ENCODE data around the gene TCF3. TPM values are rescaled to one million over a fixed set of nuclear protein-coding genes. Genes with fewer than 3 reads are reported as not detected.
"Not testable (repeated sequence)": the region's sequence is repeated elsewhere in the genome, so short reads cannot be mapped to it uniquely, and the experiment has no call there.

Gene TCF3
- total RNA-seq, result 44.4 TPM
- long read RNA-seq, partial matches to known transcripts, result 17 of 37 reads
- long read RNA-seq, other reads (novel, unspliced or antisense), result 17 of 37 reads

DNA sequence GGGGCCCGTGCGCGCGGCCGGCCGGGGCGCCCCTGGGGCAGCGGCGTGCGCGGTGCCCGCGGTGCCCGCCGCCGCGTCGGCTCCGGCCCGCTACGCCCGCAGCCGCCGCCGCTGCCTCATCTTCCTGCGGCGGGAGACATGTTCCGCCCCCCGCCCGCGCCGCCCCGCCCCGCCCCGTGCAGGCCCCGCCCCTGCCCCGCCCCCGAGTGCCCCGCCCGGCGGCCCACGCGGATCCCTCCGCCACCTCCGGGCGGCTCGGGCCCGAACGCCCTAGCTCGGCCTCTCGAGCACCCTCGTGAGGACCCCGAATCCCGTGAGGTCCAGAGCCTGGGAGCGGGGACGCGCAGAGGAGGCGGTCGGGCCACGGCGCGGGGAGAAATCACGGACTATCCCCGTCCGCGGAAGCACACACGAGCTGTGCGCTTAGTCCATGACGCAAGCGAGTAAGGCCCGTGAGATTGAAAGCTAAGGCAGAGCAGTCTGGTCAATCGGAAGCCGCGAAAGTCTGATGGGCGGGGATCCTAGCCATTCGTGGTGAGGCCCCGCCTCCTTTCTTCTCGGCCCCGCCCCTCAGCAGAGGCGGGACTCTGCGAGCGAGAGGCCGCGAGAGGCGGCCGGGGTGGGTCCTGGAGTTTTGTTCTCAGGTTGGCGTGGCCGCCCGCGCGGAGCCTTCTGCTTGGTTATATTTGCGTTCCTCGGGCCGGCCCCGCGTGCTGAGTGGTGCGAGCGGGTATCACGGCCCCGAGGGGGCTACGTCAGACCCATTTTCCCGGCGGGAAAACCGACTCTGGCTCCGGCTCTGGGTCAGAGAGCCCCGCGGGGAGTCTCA, at the start of gene TCF3:
Gene TCF3 (minus strand): TSS at position 145 of the 829 bp plus-strand sequence. CDS start 2,367 bp downstream, outside the sequence.
- DNase-seq (ENCODE audit: low spot score), result peak; percentile 98

DNA sequence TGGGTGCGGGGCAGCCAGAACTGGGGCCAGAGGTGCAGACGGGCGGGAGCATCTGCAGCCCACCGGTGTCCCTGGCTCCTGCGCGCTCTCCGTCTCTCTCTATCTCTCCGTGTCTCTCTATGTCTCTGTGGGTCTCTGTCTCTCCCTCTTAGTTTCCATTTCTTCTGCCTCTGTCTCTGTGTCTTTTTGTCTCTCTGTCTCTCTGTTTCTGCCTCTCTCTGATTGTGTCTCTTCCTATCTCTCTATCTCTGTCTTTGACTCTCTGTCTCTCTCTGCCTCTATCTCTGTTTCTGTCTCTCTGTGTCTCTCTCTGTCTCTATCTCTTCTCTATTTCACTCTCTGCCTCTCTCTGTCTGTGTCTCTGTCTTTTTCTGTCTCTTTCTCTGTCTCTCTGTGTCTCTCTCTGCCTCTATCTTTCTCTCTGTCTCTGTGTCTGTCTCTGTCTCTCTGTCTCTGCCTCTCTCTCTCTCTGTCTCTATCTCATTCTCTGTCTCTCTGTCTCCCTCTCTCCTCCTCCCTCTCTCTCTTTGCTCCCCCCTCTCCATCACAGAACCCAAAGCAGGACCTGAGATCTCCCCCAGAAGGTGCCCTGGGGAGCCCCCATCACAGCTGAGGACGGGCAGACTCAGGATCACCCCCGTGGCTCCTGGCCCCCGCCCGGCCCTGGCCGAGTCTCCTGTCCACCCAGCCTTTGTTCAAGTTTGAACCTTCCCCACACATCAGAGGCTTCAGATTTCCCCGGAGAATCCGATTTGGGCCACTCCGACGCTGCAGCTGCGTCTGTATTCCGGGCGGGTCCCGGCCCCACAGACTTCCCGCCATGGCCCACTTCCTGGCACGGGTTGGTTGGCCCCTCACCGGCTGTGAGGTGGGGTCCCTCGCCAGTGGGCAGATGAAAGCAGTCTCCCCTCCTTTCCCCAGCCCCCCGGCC, 48.6 kb upstream of the TCF3 start:
- no peak for DNase-seq (ENCODE audit: low spot score)

DNA sequence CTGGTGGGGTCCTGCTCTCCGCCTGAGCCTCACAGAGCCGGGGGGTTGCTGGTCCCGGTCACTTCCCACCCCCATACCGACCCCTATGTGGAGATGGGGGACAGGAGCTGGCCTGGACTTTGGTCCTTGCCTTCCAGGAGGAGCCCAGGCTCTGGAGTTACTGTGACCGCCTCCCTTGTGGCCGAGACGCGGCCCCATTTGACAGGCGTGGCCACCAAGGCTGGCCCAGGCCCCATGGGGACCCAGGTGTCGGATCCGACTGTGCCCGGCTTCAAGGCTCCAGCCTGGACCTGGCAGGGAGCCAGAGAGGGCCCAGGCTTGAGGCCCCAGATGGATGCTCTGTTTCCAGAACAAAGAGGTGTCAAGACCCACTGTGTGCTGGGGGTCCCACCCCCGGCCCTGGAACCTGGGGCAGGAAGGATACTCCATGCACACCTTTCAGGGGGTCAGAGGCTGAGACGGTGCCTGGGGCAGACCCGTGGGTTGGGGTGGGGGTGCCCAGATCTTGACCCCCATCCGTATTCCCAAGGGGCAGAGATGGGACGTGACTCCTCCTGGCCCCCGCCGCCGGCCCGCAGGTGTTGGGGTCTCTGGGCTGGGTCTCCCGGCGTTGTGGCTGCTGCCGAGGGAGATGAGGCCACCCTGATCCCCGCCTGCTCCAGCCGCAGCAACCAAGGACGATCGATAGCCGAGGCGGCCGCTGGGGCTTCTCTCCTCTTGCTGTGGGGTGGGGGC, 47.8 kb upstream of the TCF3 start:
- DNase-seq (ENCODE audit: low spot score), result no peak

DNA sequence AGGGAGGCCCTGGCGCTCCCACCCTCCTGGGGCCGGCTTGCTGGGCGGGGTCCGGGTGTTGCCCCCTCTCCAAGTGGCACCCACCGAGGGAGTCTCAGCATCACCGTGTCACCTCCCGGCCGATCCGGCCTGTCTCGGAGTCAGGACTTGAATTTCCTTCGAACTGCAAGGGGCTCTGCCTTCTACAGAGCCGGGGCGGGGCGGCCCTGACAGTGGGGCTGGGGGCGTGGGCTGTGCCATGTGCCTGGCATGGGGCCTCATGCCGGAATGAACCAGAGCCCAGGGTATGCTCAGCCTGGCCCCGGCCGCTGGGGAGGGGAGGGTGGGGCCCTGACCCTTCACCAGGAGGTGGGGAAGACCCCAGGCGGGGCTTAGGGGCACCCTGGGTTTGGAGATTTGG, 47.0 kb upstream of the TCF3 start:
- no peak for DNase-seq (ENCODE audit: low spot score)

DNA sequence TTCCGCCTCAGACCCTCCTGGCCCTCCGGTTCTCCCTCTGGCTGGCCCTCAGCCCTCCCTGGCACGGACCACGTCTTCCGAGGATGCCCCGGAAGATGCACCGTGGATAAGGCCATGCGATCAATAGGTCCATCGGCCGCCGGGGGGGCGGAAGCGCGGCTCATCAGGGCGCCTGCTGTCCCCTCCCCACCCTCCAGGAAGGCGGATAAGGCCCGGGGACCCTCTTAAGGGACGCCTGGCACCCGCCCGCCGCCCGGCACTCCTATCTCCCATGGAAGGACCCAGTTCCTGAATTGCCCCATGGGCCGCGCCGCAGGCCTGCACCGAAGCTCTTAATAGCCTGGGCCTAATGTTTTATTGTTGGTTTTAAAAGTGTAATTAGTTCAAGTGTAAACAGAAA, 46.2 kb upstream of the TCF3 start:
- no peak for DNase-seq (ENCODE audit: low spot score)

DNA sequence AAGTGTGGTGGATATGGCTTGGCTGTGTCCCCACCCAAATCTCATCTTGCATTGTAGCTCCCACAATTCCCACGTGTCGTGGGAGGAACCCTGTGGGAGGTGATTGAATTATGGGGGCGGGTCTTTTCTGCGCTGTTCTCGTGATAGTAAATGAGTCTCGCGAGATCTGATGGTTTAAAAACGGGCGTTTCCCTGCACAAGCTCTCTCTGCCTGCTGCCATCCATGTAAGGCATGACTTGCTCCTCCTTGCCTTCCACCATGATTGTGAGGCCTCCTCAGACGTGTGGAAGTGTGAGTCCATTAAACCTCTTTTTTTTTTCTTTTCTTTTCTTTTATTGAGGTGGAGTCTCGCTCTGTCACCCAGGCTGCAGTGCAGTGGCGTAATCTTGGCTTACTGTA, 43.1 kb upstream of the TCF3 start:
- DNase-seq (ENCODE audit: low spot score), result not testable (repeated sequence)

DNA sequence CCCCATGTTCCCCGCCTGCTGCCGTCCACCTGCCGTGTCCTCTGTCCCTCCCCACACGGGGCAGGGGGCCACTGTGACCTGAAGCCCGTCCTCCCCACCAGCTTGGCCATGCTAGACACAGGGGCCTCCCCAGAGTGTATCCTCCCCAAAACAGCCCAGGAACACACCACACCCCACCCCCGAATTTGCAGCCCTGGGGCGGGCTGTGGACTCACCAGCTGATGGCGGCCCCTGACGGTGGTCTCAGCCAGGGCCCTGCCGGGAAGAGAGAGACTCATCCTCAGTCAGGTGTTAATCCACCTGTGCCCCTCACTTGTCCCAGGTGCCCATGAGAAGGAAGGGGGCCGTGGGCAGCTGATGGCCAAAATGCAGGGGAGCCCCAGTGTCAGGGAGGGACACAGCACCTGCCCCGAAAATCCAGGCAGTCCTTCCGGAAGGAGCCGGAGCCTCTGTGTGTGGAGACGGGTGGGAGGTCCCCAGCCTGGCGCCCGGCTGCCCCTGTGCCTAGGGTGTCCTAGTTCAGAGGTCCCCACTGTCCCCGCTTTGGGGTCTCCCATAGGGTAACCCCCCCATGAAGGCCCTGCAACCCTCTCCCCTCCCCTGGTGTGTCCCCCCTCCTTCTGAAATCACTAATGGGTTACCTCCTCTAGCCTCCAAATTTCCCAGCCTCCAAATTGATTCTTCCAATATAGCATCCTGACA, 39.3 kb upstream of the TCF3 start:
- DNase-seq (ENCODE audit: low spot score), result no peak

DNA sequence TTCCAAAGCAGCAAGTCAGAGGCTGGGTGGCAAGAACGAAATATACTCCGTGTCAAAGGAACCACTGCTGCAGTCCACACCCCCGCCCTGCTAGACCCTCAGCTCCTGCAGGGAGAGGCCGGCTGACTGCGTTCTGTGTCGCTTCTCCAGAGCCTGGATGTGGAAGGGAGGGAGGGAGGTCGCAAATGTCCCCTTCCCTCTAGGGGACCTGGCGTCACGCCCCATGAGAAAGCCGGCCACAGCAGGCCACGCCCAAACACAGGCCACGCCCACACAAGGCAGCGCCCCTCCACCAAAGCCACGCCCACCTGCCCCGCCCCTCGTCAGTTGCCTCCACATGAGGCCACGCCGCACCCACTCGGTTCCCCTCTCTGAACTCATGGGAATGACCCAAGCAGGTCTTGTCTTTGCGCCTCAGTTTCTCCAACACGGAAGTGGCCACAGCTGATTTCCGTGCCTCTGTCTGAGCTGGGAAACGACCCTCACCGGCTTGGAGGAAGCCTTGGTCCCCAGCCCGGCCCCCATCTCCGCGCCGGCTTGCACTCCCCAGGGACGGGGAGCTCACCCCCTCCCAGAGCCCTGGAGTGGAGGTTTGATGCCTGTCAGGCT, 38.4 kb upstream of the TCF3 start:
- no peak for DNase-seq (ENCODE audit: low spot score)

DNA sequence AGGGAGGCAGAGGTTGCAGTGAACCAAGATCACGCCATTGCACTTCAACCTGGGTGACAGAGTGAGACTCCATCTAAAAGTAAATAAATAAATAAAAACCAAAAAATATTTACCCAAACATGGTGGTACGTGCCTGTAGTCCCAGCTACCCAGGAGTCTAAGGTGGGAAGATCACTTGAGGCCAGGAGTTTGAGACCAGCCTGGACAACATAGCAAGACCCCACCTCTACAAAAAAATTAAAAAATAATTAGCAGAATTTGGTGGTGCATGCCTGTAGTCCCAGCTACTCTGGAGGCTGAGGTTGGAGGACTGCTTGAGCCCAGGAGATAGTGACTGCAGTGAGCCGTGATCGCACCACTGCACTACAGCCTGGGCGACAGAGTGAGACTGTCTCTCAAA, 33.4 kb upstream of the TCF3 start:
- DNase-seq (ENCODE audit: low spot score), result not testable (repeated sequence)

DNA sequence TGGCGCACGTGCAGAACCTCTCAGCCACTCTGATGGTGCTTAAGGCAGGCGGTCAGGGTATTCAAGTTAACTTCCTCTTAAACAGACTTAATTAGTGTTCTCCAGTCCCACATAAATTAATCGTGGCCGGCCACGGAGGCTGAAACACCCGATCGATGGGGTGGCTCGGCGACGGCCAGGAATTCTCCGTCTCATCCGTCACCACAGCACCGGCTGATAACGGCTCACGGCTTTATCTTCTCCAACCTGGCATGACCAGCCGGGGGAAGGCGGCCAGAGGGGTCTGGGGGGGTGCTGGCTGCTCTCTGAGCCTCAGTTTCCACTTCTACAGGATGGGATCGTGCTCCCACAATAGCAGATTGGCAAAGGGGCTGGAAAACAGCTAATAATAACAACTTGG, 32.6 kb upstream of the TCF3 start:
- DNase-seq (ENCODE audit: low spot score), result no peak

DNA sequence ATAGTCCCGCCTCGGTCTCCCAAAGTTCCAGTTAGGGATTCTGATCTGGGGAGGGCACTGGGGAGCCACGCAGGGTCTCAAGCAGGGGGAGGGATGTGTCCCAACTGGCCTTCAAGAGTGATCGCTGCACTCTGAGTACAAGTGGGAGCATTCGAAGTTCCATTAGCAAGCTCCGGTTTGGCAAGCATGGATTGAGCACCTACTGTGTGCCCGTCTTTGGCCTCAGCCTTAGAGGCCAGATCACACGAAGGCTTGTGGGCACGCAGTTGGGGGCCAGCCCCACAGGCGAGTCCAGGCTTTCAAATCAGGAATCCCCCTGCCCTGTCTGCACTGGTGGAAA, 32.1 kb upstream of the TCF3 start:
- no peak for DNase-seq (ENCODE audit: low spot score)

DNA sequence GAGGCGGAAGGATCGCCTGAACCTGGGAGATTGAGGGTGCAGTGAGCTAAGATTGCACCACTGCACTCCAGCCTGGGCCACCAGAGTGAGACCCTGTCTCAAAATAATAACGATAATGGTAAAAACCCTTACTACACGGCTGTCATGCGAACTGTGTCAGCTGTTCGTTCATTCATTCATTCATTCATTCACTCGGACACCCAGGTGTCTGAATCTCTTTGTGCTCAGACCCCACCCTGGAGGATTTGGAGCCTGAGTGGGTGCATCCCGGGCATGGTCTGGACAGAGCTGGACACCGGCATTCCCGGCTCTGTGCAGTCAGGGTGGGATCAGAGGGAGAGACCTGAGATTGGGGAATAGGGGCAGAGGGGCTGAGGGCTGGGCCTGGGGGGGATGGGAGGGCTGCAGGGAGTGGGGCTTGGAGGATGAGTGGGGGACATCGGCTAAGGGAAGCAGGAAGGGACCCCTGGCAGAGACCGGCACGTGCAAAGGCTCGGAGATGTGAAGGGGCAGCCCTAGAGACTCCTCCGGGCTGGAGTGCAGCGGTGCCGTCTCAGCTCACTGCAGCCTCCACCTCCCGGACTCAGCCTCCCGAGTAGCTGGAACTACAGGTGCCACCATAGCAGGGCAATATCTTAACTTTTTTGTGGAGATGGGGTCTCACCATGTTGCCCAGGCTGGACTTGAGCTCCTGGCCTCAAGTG, 31.6 kb upstream of the TCF3 start:
- DNase-seq (ENCODE audit: low spot score), result no peak

DNA sequence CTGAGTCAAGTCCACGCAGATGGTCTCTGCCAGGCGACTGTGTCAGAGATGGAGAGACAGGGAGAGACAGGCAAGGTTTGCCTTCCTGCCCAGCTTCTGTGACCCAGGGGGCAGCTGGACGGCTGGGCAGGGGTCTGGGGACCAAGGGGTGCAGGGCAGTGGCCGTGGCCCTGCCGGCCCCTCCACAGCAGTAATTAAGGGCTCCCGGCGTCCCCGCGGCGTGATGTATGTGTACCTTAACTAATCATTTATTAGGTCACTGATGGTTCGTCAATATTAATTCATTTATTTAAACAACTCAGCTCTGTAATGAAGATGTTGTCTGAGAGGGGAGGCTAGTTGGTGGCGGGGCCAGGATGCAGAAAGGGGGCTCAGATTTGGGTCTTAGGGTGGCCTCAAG, 28.6 kb upstream of the TCF3 start:
- no peak for DNase-seq (ENCODE audit: low spot score)

DNA sequence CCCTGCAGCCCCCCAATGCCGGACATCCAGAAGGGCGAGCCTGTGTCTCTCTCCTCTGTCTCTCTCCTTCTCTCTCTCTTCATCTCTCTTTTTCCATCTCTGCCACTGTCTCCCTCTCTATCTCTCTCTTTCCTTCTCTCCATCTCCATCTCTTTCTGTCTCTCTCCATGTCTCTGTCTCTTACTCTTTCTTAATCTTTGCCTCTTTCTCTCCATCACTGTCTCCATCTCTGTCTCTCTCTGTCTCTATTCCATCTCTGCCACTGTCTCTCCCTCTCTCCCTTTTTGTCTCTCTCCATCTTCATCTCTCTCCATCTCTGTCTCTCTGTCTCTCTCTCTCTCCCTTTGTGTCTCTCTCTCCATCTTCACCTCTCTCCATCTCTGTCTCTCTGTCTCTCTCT, 25.7 kb upstream of the TCF3 start:
- DNase-seq (ENCODE audit: low spot score), result no peak

DNA sequence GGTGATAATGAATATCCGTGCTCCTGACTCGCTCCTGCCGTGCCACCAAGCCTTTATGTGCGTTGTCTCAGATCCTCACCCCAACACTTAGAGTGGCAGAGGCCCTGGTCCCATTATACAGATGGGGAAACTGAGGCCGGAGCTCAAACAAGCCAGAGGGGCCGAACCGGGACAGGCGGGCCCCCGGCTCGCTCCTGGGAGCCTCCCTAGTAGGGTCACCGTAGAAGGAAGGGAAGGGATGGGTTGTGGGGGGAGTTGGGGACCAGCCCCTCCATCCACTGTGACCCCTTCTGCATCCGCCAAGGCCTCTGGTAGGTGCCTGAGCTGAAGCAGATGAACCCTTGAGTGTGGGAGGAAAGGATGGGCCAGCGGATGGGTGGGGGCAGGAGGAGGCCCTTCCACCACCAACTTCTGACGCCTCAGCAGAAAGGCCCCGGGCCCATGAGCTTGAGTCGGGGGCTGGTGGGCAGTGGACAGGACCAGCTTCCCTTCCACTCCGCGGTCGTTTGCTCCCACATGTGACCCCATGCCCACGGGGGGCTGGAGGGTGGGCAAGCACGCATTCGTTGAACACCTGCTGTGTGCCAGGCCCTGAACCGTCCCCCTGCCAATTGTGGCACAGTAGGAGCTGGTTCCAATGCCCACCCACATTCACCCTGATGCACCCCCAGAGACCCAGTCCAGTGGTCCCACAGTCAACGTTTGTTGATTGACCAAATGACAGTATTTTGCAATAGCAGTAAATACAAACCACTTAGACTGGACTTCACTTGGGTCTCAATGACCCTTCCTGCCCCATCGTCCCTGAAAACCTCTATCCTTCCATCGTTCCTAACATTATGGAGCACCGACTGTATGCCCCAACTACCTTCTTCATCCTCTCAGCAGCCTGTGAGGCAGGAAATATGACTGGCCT, 24.2 kb upstream of the TCF3 start:
- no peak for DNase-seq (ENCODE audit: low spot score)

DNA sequence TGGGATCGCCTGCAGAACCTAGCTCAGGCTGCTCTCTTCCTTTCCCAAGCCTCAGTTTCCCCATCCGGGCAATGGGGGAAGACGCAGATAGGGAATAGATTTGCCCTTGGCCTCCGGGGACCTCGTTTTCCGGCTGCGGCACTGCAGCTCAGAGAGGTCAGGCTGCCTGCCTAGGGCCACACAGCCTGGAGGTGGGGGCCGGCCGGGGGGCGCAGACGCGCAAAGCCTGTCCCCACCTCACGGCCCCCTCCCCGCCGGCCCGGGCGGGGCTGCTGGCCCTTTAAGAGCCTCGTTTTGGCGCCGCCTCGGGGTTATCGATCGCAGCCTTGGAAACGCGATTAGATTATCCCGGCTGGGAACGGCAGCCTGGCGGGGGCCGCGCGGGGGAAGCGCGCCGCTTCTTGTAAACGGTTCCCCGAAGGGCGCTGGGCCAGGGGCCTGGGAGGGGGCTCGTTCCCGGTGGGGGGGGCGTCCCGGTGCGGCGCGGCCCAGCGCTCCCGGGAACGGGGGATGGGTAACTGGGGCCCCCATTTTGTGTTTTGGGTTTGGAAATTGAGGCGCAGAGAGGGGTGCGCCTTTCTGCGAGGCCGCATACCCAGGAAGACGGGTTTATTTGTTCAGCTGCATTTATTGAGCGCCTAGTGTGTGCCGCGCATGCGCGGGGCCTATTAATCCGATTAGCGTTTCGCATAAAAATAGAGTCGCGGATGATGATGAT, 23.4 kb upstream of the TCF3 start:
- DNase-seq (ENCODE audit: low spot score), result no peak

DNA sequence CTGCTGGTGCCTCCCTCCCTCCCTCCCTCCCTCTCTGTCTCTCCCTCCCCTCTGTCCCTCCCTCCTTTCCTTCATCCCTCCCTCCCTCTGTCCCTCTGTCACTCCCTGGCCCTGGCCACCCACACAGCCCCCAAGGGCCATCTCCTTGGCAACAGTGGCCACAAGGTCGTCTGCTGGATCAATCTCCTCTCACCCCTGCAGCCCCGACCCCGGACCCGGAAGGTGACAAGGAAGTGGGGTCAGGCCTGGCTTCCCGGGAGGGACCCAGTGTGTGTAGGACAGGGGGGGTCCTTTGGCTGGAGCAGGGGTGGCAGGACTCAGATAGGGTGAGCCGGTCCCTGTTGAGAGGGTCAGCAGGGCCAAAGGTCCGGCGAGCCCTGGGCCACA, 21.9 kb upstream of the TCF3 start:
- no peak for DNase-seq (ENCODE audit: low spot score)

DNA sequence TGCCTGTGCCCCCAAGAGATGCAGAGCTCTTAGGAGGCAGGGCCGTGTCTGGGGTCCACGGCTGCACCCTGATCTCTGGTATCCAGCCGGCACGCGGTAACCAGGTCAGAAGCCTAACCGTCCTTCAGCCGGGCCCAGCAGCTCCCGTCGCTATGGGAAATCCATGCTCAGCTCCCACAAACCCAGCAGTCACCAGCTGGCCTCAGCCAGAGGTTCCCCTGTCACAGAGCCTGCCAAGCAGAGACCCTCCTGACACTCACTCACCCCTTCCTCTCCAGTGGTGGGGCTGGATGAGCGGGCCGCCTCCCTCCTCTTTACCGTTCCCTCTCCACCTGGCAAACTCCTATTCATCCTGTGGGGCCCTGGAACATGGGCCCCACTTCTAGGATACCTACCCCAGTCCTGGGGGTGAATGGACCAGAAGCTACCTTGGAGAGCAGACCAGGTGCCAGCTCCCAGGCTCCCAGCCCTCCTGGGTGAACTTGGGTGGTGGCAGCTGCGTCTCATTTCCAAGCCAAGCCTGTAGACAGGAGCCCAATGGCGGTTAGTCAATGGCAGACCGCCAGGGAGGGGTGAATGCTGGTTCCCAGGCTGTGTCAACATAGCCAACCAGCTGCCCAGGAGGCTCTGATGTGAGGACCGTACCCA, 21.4 kb upstream of the TCF3 start:
- DNase-seq (ENCODE audit: low spot score), result no peak

Measured in mesenteric fat pad (tissue), 1 donor.